GM19395 (cell line): ENCODE results near the gene PITX2.

Source experiments
- ATAC-seq: cut with Tn5 transposase; IDR thresholded peaks from one replicate; pipeline ENCODE4 v1.9.1; 2021; ENCODE audit warnings: mild to moderate bottlenecking, moderate library complexity; ENCODE audit not compliant: unreplicated experiment

PITX2 gene

DNA sequence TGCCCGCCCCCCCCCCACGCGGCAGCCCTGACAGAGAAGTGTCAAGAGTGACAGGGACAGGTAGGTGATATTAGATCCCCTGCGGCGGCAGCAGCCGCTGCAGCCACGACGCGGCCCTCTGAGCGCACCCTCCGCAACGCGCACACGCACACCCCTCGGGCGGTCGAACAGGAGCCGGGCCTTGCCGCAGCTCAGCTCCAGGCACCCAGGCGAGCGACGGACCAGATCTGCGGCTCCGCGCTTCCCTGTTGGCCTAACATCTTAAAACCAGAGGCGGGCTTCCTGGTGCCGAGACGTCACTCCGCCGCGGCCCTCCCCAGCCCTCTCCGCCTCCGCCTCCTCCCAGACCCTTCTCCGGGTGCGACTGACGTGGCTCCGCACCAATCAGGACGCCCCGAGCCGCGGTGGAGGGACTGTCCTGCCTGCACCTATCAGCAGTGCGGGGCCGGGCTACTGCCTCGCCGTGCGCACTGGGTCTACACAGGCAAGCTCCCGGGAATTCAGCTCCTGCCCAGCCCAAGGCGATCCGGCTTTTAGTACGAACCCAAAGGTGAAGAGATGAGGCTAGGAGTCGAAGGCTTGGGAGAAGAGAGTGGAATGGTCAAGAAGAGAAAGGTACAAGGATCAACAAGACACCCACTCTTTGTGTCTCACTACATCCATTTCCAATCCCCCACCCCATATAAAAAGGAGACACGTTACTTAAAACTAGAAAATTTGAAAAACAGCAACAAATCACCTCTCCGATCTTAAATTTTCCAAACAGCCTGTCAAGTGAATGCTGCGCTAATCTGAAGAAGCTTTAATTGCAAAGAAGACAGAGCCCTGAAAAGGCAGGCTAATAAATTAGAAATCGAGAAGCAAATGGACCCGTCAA, at the start of gene PITX2:
TSS of gene PITX2 (minus strand) at position 237 of the 877 bp plus-strand sequence. CDS start 617 bp downstream, outside the sequence.
- ATAC-seq: peak; percentile 87

- ATAC-seq: no peak
Observed at GRCh38 chr4:110671679-110672078, 48.8 kb upstream of the PITX2 start.

GRCh38 chr4:110669663-110670062, 46.8 kb upstream of the PITX2 start:
- no peak for ATAC-seq

DNA sequence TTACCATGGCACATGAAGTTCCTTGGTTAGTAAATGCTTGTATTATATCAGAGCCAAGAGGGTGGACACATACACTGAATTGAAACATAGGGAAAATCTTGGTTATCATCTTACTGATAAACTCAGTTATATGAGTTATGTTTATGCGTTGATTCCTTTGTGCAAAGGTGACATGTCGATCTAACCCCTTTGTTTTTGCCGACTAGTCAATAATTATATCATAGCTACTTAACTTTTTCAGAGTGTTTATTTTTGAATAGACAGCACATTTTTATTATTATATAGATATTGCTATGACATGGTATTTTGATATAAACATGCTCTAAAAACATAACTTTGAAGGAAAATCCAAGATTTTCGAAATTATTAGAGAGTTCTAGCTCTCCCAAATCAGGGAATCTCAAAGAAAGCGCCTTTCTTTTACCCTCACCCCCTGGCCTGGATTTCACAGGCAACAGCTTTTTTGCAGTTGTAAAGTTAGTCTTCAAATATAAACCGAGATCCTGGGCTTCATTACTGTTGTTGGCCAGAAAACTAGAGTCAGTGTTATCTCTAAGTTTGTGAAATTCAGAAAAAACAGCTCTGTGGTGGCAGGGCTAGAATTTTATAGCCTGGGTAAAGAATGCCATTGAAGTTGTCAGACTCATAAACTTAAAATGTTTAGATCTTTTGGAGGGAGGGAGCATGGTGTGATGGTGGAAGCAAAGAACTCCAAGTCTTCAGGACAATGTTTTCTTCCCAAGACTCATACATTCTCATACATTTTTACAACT, 45.8 kb upstream of the PITX2 start:
- ATAC-seq: no peak

- ATAC-seq: no peak
Observed at GRCh38 chr4:110667670-110668069, 44.8 kb upstream of the PITX2 start.

DNA sequence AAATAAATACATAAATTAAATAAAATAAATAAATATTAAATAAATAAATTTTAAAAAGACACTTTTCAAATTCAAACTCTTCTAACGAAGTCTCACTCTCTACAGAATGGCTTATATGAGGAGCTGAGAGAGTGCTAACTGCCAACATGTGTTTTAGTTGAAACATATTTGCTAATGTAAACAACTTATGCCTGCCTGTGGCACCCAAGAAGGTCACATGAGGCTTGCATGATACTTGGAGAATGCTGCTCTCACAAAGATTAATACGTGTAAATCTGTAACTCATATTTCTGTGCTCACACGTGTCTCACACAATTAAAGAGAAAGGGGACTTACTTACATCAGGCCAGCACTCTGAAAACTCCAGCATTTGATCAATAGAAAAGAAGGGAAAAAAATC, 43.2 kb upstream of the PITX2 start:
- no peak for ATAC-seq

GRCh38 chr4:110663738-110664444, 41.0 kb upstream of the PITX2 start:
- ATAC-seq: no peak

GRCh38 chr4:110663206-110663605, 40.3 kb upstream of the PITX2 start:
- no peak for ATAC-seq

GRCh38 chr4:110660755-110661154, 37.9 kb upstream of the PITX2 start:
- ATAC-seq: no peak

DNA sequence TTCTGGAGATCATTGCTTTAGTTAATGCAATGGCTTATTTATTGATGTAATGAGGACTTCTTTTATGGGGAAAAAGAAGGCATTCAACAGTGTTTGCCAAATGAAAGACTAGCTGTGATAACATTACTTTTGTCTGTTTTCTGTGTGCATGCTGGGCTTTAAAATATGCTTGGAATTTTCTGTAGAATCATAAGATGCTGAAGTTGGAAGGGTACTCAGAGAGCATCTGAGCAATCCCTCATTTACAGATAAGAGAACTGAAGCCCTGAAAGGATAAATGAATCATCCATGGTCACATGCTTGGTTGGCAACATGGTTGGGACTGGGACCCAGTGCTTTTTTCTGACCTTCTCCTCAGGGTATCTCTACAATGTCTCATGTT, 31.4 kb upstream of the PITX2 start:
- ATAC-seq: no peak

- no peak for ATAC-seq
Observed at GRCh38 chr4:110653321-110654253, 30.7 kb upstream of the PITX2 start.

DNA sequence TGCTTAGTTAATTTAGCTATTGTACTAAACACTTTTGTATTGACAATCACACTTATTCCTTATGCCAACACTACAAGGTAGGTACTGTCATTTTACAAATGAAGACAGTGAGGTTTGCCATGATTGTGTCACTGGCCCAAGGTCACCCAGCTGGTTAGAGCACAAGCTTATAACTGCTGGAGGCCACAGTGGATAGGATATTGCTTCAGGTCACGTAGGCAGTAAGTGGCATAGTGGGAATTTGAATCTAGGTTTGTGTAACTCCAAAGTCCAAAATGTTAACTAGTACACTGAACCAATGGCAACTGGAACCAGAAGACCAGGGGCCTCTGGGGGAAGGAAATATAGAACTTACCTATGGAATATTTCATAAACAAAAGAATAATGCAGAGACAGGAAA, 21.1 kb upstream of the PITX2 start:
- no peak for ATAC-seq

DNA sequence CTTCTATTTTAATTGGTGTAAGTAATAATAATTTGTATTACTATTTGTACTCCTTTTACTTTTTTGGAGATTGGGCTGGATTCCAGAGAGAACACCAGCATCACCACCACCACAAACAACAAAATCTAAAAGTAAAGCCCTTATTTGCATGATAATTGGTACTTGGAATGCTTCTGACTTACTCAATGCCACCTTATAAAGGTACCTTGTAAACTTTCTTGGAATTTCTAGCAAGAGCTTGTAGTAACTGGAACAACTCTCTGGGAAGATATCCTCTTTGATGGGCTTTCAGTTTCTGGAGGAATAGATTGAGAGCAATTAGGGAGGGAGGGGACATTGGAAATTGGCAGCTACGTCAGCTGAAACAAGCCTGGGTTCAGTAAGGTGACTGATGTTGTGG, 20.2 kb upstream of the PITX2 start:
- no peak for ATAC-seq

DNA sequence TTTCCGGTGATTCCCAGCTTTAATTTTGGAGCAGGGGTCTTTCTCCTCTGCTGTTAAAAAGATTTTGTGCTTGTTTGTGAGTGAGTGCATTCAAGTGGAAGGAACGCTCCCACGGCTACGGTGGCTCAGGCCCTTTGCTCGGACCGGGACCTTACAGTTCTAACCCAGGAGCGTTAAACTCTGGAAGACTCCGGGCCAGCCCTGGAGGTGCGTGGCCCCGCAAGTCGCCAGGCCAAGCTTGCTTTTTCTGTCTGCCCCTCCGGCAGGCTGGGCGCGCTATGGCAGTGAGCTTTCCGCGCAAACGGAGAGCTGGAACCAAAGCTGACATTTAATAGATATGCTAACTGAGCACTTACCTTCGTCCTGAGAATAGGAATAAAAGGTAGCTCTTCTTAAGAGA, 18.3 kb upstream of the PITX2 start:
- ATAC-seq: no peak

DNA sequence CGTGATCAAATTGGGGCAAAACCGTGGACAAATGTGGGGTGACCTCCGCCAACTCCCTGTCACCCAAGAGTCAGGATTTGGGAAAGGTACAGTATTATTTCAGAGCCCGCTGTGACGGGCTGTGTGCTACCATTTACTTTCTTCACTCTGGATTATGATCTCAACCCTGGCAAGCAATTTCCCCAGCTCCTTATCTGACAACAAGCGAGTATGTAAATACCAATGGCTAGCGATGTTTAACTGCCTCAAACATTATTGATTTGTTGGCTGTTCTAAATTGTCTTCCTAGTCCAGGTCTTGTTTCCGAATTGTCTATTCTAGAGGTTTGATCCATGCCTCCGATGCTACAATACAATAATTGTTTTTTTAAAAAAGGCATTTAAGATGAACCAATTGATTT, 17.7 kb upstream of the PITX2 start:
- no peak for ATAC-seq

GRCh38 chr4:110639207-110640090, 16.6 kb upstream of the PITX2 start:
- ATAC-seq: no peak

DNA sequence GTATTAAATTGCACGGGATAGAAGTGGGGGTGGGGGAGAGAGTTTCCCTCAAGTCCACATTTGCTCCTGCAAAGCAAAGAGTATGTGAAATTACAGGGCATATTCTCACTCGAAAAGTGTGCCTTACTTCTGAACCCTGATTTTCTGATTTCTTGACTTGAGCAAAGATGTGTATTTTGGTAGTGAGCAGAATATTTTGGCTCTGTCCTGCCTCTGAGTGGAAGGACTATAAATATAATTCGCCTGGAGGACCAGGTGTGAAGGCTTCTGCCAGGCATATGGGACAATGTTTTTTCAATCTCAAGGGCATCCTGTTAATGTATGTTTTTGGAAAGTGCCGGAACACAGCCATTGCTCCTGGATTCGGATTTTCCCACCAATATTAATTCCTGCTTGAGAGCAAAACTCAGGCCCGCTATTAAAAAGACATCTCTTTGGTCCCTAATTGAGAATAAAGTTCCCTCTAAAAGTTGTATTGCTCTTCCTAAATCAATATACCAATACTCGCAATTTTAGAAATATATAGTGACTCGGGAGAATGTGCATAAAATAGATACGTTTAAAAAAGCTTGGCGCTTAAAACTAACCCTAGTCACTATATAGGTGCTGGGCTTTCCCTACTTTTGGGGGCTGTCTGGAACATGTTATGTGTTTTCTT, 15.3 kb upstream of the PITX2 start:
- ATAC-seq: no peak

- no peak for ATAC-seq
Observed at GRCh38 chr4:110637408-110638088, 14.7 kb upstream of the PITX2 start.
